Right lung (tissue), 10 donors: ENCODE results near the gene LRFN3. TPM values are rescaled to one million over a fixed set of nuclear protein-coding genes. Genes with fewer than 3 reads are reported as not detected.
A peak's percentile ranks its signal among the peaks of the same experiment; 100 is the strongest.
"Not testable (repeated sequence)": the region's sequence is repeated elsewhere in the genome, so short reads cannot be mapped to it uniquely, and the experiment has no call there.

ENCODE experiments used
- DNase-seq, 2 donors: peaks; one replicate each; pipeline ENCODE4 v3.0.0-alpha.2; 2013
- long read RNA-seq, 8 donors: transcript quantifications; one replicate each; lab custom pipeline, GENCODE V29; 2026
- polyA plus RNA-seq, 5 donors: library from polyadenylated mRNA; unstranded; fragments of 120-200 nt; gene quantifications; one replicate each; pipeline versions ENCODE4 v1.2.1 to v1.2.3, GENCODE V29; 2013; ENCODE audit warnings: inconsistent platforms in 1 of 5, low replicate concordance in 1 of 5; ENCODE audit not compliant: insufficient read length in 5 of 5, insufficient read depth in 1 of 5

Gene LRFN3
- 10 to 100 TPM in 2 of 5 donors, 1 to 10 TPM in 3; 6.5 to 18.2 (median 7.7) TPM for polyA plus RNA-seq
- long read RNA-seq, donor 1, partial matches to known transcripts = 9 of 9 reads
- long read RNA-seq, donor 1, other reads (novel, unspliced or antisense) = 0 of 9 reads
- long read RNA-seq, donor 2, partial matches to known transcripts = 0 of 1 reads
- long read RNA-seq, donor 2, other reads (novel, unspliced or antisense) = 0 of 1 reads
- long read RNA-seq, donor 3, partial matches to known transcripts = 6 of 7 reads
- long read RNA-seq, donor 3, other reads (novel, unspliced or antisense) = 0 of 7 reads
- long read RNA-seq, donor 4, partial matches to known transcripts = 0 of 3 reads
- long read RNA-seq, donor 4, other reads (novel, unspliced or antisense) = 0 of 3 reads
- long read RNA-seq, donor 5, partial matches to known transcripts = 7 of 9 reads
- long read RNA-seq, donor 5, other reads (novel, unspliced or antisense) = 0 of 9 reads
- long read RNA-seq, donor 6, partial matches to known transcripts = 0 of 3 reads
- long read RNA-seq, donor 6, other reads (novel, unspliced or antisense) = 0 of 3 reads
- long read RNA-seq, donor 7, partial matches to known transcripts = 9 of 11 reads
- long read RNA-seq, donor 7, other reads (novel, unspliced or antisense) = 0 of 11 reads
- long read RNA-seq, donor 8, partial matches to known transcripts = 0 of 2 reads
- long read RNA-seq, donor 8, other reads (novel, unspliced or antisense) = 0 of 2 reads

GRCh38 chr19:35935911-35936737 lies at the start of gene LRFN3:
TSS of gene LRFN3 (plus strand) at chr19:35936374. CDS start at chr19:35939426, 3,052 bp downstream.
- peak; percentile 64 to 70 for DNase-seq

- DNase-seq = no peak
Observed at GRCh38 chr19:35887197-35887596, 49.0 kb upstream of the LRFN3 start.

GRCh38 chr19:35888398-35888797 lies 47.8 kb upstream of the LRFN3 start:
- DNase-seq = no peak

DNA sequence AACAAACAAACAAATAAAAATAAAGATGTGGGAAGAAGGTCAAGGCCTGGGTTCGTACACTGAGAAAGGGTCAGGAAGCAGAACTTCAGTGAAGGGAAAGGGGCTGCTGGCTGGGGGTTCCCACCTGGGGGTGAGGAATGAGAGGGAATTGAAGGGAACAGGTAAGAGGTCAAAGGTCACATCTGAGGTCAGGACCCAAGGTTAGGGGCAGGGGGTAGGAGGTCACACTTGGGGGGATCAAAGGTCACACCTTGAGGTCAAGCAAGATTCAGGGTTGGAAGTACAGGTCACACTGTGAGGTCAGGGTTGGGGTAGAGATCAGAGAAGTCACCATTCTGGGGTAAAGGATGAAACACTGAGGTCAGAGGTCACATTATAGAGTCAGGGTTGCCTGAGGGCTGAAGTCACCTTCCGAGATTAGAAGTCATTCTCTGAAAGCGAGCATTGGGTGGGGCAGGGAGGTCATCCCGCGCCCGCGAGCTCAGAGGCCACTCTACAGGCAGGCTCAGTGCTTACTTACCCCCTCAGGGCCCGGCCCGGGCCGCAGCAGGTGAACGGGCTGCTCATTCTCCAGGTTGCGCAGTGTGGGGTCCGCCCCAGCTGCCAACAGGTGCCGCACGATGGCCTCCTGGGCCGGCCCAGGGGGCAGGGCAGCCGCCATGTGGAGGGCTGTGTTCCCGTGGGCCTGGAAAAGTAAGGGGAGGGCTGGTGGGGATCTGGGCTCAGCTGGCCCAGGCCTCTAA lies 46.6 kb upstream of the LRFN3 start:
- DNase-seq = no peak

DNA sequence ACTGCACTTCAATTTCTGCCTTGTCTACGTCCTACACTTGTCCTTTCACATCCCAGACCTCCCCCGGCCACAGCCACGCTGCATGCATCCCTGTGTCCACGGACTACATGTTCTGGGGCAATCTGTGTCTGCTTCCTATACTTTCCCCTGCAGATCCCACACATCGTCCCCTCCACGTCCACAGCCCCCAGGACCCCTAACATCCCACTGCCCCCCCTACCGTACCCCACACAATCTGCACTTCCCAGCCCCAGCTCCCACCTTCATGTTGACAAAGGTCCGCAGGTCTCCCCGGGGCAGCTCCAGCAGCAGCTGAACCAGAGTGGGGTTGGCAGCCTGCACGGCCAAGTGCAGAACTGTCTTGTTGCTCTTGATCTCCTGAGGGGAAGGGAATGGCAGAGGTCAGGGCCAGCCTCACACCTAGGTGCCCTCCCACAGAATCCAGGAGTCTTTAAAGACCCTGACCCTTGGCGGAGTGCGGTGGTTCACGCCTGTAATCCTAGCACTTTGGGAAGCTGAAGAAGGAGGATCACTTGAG lies 46.0 kb upstream of the LRFN3 start:
- no peak for DNase-seq

GRCh38 chr19:35891819-35892218 lies 44.4 kb upstream of the LRFN3 start:
- DNase-seq = not testable (repeated sequence)

GRCh38 chr19:35894342-35894741 lies 41.8 kb upstream of the LRFN3 start:
- no peak for DNase-seq

GRCh38 chr19:35895911-35896642 lies 40.1 kb upstream of the LRFN3 start:
- no peak for DNase-seq

DNA sequence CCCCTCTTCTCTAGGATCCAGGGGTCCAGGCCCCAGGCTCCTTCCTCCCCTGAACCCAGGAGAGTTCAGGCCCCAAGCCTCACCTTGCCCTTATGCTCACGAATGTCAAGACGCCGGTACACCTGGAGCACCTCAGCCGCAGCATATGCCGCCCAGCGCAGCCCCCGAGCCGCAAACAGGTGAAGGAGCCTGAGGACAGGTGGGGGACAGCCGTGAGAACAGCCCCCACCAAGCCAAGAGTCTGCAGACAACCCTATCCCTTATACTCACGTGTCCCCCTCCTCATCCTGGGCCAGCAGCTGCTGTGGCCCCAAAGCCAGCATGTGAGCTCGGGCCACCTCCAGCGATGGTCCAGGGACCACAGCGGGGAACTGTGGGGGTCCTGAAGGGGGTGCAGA lies 39.5 kb upstream of the LRFN3 start:
- DNase-seq = no peak

GRCh38 chr19:35897706-35898451 lies 38.3 kb upstream of the LRFN3 start:
- no peak for DNase-seq

- no peak for DNase-seq
Observed at GRCh38 chr19:35898499-35898809, 37.7 kb upstream of the LRFN3 start.

GRCh38 chr19:35899547-35900214 lies 36.5 kb upstream of the LRFN3 start:
- peak; percentile 69 to 79 for DNase-seq

- DNase-seq = no peak
Observed at GRCh38 chr19:35901055-35901644, 35.0 kb upstream of the LRFN3 start.

GRCh38 chr19:35901854-35902661 lies 34.1 kb upstream of the LRFN3 start, which contains the start of gene HCST:
TSS of gene HCST (plus strand) at chr19:35902529. CDS start at chr19:35902594, 65 bp downstream.
- no peak for DNase-seq

DNA sequence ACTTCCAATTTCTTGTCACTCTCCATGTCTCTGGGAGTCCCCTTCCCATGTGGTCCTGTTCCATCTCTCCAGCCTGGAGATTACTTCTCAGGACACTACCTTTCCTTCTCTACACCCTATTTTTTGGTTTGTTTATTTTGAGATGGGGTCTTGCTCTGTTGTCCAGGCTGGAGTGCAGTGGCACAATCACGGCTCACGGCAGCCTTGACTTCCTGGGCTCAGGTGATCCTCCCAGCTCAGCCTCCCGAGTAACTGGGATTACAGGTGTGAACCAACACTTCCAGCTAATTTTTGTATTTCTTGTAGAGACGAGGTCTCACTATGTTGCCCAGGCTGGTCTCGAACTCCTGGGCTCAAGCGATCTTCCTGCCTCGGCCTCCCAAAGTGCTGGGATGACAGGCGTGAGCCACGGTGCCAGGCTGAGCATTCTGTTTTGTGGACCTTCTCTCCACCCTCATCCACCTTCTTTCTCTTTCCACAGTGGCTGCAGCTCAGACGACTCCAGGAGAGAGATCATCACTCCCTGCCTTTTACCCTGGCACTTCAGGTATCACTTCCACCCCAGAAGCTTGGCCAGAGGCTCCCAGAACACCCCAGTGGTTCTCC lies 33.2 kb upstream of the LRFN3 start:
- no peak for DNase-seq

- peak; percentile 35 to 60 for DNase-seq
Observed at GRCh38 chr19:35903550-35904179, 32.5 kb upstream of the LRFN3 start.
